IPS-NIHi7 (cell line): ENCODE data around the gene RUNX1.

Source experiments
- DNase-seq: peaks from one replicate; pipeline ENCODE4 v3.0.0; 2012; ENCODE audit warnings: mixed read lengths; ENCODE audit errors: extremely low spot score

Gene RUNX1

GRCh38 chr21:34745557-34746255 lies 303.4 kb downstream of the RUNX1 start:
- DNase-seq: peak; percentile 91

GRCh38 chr21:34744801-34745200 lies 304.3 kb downstream of the RUNX1 start:
- DNase-seq: no peak

GRCh38 chr21:34743831-34744230 lies 305.3 kb downstream of the RUNX1 start:
- no peak for DNase-seq

GRCh38 chr21:34743285-34743684 lies 305.8 kb downstream of the RUNX1 start:
- no peak for DNase-seq

- DNase-seq: no peak
Measured at GRCh38 chr21:34740198-34740597, 308.9 kb downstream of the RUNX1 start.
